ENCODE results near the gene CTXN3.

The CTXN3 gene

DNA sequence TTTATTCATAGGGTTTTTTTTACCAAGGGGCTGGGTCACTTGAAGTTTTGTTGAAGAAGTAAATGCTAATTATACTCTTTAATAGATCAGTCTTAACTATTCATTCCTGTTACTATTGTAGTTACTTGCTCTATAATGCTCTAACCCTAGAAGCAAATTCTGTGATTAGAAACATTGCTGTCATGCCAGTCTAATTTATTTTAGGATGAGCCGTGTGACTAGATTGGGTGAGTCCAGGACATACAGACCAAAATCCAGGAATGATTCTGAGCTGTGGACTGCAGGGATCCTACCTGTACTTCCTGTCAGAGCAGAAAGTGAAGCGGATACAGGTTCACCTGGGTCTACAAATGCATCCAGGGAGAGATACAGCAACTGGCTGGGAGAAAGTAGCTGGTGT is 53.6 kb downstream of the CTXN3 start:
- TF ChIP-seq GATA2 (IDR thresholded peaks at IDR 0.05; ENCODE audit: low read depth, low read length) (no peak), GATA3 (IDR thresholded peaks at IDR 0.05; ENCODE audit: low read depth, low read length) (no peak)

DNA sequence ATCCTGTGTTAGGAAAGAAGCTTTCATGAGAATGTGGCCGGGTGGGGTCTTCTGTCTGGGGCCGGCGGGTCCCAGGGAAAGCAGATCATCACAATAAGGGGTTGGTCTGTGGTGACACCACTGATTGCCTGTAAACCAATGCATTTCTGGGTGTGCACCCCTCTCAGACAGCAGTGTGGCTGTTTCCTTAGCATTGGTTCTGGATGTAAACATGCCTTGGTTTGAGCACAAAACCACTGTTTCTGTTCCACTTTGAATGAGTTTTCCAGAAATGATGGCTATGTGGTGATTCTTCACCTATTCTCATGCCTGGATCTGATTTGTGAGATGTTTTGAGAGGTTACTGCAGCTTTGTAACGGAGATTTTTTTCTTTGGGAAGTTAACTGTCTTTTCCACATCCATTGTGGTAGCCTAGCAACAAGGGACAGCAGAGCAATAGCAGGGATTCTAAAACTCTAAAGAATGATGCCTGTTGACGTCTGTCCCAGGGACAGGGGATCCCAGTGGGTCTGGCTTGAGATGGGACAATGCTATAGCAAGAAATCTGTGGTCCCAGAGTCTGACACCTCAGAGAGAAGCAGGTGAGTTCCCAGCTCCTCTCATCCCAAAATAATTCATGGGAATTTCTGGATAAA is 54.2 kb downstream of the CTXN3 start, which contains the start of gene CCDC192:
CCDC192 (plus strand) TSS at position 466 of the 636 bp plus-strand sequence; CDS start at position 521, 55 bp downstream.
- TF ChIP-seq GATA3 (IDR thresholded peaks at IDR 0.05; ENCODE audit: low read depth, low read length) (no peak), GATA2 (IDR thresholded peaks at IDR 0.05; ENCODE audit: low read depth, low read length) (no peak)

DNA sequence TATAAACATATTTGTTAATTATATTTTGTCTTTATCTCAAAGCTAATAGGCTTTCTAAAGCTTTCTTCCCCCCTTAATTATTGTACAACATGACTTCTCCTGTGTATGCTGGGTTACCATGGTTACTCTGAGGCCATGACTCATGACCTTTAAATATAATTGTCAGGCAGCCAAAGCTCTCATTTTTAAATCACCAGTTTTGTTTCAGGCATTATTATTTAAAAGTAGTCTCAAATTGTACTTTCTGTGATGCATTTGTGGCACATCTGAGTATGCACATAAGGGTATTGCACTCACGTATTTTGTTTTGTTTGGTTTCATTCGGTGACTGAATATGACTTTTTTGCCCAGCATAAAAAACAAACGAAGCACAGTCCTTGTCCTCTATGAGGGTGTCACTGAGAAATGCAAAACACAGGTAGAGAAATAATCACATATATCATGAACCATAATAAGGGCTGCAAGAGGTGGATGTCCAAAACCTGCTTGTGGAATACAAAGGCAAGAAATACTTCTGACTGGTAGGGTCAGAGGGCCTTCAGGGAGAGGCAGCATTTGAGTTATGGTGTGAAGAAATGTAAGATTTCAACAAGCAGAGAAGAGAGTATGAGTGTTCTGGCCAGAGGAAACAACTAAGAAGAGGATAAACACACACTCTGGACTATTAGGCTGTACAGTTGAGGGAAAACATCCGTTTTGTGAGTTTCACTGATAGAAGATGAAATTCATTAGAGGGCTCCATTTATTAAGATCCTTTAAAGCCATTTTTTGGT is 56.4 kb downstream of the CTXN3 start:
- TF ChIP-seq GATA3 (IDR thresholded peaks at IDR 0.05; ENCODE audit: low read depth, low read length) = no peak
- TF ChIP-seq GATA2 (IDR thresholded peaks at IDR 0.05; ENCODE audit: low read depth, low read length) = no peak

DNA sequence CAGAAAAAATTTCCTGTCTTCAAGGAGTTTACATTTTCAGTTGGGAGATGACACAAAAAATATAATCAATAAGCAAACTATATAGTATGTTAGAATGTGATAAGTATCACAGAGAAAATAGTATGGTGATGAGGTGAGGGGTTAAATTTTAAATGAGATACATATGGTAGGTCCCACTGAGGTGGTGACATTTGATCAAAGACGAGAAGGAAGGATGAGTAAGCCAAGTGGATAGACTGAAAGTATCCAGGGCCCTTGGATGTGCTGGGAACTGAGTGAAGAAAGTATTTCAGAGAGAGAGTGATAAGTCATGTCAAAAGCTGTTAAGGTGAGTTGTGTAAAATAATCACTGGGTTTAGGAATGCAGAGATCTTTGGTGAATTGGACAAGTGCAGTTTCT is 57.8 kb downstream of the CTXN3 start:
- no peak for TF ChIP-seq GATA2 (IDR thresholded peaks at IDR 0.05; ENCODE audit: low read depth, low read length)
- no peak for TF ChIP-seq GATA3 (IDR thresholded peaks at IDR 0.05; ENCODE audit: low read depth, low read length)

DNA sequence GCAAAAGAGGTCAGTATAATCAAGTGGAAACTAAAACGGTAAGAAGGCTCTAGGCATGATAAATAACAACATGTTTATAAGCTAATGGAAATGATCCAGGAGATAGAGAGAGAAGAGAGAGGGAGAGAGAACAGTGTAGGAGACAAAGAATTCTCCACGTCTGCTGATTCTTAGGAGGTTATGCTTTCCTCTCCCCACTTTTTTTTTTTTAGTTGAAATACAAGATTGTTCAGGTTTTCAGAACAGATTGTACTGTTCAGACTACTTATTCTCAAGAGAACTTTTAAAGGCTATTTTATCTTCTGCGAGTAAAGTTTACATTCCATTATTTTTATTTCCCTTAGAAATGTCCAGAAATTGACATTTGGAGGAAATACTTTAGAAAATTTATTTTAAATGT is 58.3 kb downstream of the CTXN3 start:
- TF ChIP-seq GATA3 (IDR thresholded peaks at IDR 0.05; ENCODE audit: low read depth, low read length) (no peak), GATA2 (IDR thresholded peaks at IDR 0.05; ENCODE audit: low read depth, low read length) (no peak)

All from SH-SY5Y (cell line).